Glomerular visceral epithelial cell (primary cell): Measurements from ENCODE around the gene CNOT10.
A peak's percentile ranks its signal among the peaks of the same experiment; 100 is the strongest.
"Not testable (repeated sequence)": the region's sequence is repeated elsewhere in the genome, so short reads cannot be mapped to it uniquely, and the experiment has no call there.

Experiments
- DNase-seq: peaks from one replicate; pipeline ENCODE4 v3.0.0-alpha.2; 2016; ENCODE audit errors: extremely low spot score

CNOT10 gene

GRCh38 chr3:32758375-32758753, 73.4 kb downstream of the CNOT10 start:
- DNase-seq, result no peak

GRCh38 chr3:32759342-32759741, 74.4 kb downstream of the CNOT10 start:
- DNase-seq, result no peak

- no peak for DNase-seq
These were observed 79.5 kb downstream of the CNOT10 start for GRCh38 chr3:32764481-32764880.

DNA sequence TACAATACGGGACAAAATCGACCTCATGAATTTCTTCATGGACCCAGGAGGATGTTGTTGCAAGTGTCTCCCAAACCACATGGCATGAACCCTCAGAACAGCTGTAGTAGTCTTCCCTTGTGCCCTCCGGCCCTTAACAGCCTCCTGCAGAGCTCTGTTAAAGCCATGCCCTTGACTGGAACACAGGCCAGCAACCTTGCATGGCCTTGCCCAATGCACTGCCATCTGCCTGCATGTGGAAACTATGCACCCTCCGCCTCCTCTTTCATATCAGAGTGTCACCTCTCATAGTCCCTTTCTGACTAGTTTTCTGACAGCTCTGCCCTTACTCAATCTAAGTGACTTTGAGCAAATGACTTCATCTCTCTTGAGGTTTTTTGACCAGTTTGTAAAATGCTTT, 93.4 kb downstream of the CNOT10 start:
- no peak for DNase-seq

GRCh38 chr3:32780071-32780734, 95.2 kb downstream of the CNOT10 start:
- no peak for DNase-seq

- DNase-seq, result peak; percentile 53
These were observed 95.8 kb downstream of the CNOT10 start for GRCh38 chr3:32780735-32781210.

DNA sequence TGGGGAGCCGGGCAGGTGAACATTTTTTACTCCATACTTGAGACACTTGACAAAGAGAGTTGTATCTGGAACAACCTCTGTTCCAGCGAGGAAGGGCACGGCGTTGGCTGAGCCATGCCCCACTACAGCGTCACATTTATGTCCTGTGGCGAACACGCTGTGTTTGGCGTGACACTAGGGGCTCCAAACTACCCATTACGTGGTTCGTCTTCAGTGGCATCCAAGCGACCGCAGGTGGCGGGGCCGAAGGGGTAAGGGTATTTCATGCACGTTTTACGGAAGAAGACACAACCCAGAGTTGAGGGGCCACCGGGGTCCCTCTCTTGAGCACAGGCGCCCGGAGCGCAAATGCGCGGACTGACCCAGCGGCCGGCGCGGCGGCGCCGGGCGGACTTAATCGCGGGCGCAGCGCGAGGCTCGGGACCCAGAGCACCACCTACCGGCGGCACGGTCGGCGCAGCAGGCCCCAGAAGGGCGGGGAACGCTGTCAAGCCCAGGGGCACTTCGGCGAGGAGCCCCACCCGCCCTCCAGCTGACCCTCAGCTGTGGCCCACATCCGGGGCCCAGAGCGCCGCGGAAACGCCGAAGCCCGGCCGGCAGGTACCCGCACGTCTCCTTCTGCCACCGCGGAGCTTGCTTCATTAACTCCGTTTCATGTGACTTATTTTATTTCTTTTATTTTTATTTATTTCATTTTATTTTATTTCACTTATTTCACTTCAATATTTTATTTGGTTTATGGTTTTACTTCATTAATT, 96.4 kb downstream of the CNOT10 start:
- peak; percentile 78 for DNase-seq

DNA sequence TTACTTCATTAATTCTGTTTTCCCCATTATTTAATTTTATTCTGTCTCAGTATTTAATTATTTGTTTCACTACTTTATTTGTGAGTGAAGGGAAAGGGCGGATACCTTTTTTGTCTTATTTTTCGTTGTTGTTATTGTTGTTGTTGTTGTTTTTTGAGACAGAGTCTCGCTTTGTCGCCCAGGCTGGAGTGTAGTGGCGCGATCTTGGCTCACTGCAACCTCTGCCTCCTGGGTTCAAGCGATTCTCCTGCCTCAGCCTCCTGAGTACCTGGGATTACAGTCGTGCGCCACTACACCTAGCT, 96.9 kb downstream of the CNOT10 start:
- not testable (repeated sequence) for DNase-seq

DNA sequence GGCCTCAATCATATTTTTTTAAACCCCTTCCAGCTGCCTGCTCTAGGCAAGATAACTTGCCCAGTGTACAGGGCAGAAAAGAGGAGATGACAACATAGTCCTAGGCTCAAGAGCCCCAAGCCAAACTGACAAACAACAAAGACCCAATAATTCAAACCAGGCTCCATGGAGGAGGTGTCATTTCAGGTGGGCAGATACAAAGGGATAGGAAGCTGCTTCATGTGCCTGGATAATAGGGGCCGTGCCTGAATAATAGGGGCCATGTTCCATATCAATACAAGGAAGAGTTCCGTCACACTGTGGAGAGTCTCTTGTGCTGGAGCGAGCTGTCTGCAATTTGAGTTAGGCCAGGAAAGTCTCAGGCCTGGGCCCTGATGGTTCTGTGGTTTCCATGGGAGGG, 97.4 kb downstream of the CNOT10 start:
- DNase-seq, result no peak

DNA sequence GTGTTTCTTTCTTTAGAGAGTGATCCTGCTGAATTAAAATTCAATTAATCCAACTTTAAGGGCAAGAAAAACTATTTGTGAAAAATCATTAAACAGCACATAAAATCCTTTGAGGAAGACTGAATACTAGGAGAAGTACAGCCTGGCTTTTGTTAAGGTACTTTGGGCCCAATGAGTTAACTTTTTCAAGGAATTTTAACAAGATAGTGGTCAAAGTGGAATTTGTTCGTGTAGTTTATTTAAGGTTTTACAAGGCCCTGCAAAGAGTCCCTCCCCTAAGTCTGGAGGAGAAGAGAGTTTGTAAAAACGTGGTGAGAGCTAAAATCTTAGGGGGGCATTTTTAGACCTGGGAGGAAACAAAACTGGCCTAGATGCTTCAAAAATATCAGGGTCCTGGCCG, 106.8 kb downstream of the CNOT10 start:
- DNase-seq, result no peak

- DNase-seq, result no peak
These were observed 109.7 kb downstream of the CNOT10 start for GRCh38 chr3:32794487-32795308.

- not testable (repeated sequence) for DNase-seq
These were observed 111.5 kb downstream of the CNOT10 start for GRCh38 chr3:32796384-32796950.

- no peak for DNase-seq
These were observed 112.8 kb downstream of the CNOT10 start for GRCh38 chr3:32797776-32798175.

- not testable (repeated sequence) for DNase-seq
These were observed 116.5 kb downstream of the CNOT10 start for GRCh38 chr3:32801440-32801839.

DNA sequence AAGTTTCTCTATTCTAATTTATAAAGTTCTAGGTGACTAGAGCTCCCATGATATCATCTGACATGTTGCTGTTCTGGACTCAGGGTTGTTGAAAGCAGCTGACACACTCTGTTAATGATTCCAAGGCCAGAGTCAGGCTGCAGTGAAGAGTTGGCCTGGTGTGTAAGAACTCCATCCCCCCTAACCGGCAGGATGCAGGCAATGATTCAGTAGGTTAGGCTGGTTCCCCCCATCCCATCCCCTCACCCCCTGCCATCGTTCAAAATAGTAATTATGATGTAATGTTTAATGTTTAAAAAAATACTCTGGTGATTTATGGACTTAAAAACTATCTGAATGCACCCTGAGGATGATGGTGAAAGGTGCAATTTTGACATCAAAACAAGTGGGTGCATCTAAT, 128.2 kb downstream of the CNOT10 start:
- DNase-seq, result peak; percentile 69

- no peak for DNase-seq
These were observed 129.4 kb downstream of the CNOT10 start for GRCh38 chr3:32814361-32814760.

DNA sequence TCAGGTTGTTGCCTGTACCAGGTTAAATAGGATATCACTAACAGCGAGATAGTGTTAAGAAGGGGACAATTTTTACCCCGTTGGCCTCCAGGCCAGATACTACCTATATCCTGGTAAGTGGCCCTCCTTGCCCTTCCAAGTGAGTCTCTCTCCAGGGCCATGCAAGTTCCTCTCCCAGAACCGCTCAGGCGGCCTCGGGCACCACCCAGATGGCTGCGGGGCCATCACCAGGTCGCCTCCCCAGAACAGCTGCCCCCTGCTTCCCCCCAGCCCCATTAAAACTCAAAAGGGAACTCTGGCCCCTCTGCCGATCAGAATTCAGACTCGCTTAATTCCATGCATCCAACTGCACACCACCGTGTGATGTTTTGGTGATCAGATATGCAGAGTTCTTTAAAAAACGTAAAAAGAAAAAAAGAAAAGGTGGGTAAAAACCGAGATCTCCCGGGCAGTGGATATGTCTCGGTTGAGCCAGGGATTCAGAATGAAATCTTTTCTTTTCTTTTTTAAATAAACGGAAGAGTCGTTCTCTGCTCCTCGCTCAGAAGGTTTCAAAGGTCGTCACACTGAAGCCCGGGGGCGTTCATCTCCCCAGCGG, 131.0 kb downstream of the CNOT10 start:
- DNase-seq, result no peak

- DNase-seq, result no peak
These were observed 131.7 kb downstream of the CNOT10 start for GRCh38 chr3:32816439-32817256.

GRCh38 chr3:32817257-32817557, 132.2 kb downstream of the CNOT10 start:
- DNase-seq, result no peak

- no peak for DNase-seq
These were observed 132.7 kb downstream of the CNOT10 start, which contains the start of gene TRIM71 for GRCh38 chr3:32817558-32818228. Gene TRIM71, plus strand, starts transcription at chr3:32817997. Its CDS starts 84 bp downstream, at chr3:32818081.
